Stimulated activated naive CD8-positive, alpha-beta T cell treated with anti-CD3 and anti-CD28 coated beads, Interleukin-15, Interleukin-2, amounts not matched to agents 100 U/mL and 50 U/mL, for 24 hours (primary cell): ENCODE data around the gene MAPKBP1.

Experiments used
- ATAC-seq: fragments of 150-1000 bp; cut with Tn5 transposase; one replicate; pipeline ENCODE4 v1.10.0; 2021
- DNase-seq: peaks from one replicate; pipeline ENCODE4 v3.0.0; 2021

The MAPKBP1 gene

DNA sequence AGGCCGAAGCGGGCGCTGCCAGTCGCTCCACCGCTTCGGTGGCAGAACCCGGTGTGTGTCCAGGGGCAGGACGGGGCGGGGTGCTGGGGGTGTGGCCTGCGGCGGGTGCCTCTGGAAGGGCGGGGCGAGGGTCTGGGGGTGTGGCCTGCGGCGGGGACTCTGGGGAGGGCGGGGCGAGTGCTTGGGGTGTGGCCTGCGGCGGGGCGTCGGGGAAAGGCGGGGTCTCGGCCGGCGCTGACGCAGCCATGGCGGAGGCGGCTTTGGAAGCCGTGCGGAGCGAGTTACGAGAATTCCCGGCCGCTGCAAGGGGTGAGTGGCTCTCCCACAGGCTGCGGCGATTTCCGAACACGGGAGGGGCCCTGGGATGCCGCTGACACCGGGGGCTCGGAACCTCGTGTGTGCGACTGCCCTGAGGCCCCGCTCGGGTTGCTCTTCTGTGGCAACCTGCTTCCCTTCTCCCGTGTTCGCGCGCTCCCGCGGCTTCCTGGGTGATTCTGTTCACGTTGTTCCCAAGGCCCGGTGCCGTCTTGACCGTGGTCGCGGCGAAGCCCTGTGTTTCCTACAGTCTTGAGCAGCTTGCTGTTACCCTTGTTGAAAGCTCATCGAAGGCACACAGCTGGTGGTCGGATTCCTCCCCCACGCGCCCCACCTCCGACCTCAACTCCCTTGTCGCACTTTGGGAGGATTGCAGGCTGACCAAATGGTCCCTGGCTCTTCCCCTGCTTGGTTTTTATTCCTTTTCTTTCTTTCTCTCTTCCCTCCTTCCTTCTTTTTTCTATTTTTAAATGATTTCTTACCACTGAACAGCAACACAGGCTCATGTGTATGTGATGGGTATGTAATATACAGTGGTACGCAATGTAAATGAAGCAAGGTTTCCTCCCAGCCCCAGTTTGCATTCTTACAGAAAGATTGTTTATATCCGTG lies 53.9 kb downstream of the MAPKBP1 start, which contains the start of gene JMJD7:
TSS of gene JMJD7 (plus strand) at position 213 of the 927 bp plus-strand sequence. CDS start at position 246, 33 bp downstream.
- DNase-seq, result peak; percentile 99
- peak; percentile 93 for ATAC-seq

DNA sequence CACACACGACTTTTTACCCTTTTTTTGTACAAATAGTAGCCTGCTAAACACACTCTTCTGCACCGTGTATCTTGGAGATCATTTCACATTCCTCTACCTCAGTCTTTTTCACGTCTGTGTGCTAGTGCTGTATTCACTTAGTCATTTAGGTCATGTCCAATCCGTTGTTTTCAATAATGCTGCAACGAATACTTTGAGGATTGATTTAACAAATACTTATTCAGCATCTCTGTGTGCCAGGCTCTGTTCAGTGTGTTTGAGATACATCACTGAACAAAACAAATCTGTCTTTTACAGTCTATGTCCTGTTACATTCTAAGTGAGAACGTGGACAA lies 54.5 kb downstream of the MAPKBP1 start:
- DNase-seq, result no peak

DNA sequence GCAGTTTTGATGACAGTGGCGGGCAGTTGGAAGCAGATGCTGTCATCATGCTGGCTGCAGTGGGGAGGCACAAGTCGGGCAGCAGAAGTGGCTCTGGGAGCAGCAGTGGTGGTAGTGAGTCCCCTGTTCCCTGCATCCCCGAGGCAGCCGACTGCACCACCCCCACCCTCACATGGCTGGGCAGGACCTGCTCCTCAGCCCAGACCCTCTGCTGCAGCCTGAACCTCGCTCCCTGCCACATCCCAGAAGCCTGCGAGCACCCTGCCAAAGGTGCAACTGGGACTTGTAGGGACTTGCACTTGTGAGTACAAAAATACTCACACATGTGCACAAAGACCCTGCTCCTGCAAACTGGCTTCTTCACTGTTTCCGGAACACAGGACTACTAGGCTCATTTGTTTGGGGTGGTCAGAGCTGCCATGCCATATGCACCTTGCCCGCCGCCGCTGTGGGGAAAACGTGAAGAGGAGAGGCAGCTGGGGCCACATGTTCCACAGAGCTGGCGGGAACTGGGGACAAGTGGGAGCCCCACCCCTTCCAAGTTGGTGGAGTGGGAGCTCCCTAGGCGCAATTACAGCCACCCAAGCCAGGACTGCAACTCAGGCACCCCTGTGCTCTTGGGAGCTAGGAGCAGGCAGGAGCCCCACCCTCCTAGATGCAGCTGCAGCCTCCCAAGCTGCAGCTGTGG lies 55.8 kb downstream of the MAPKBP1 start:
- no peak for DNase-seq
- no peak for ATAC-seq

More for the DNA sequence above, 54.5 kb downstream of the MAPKBP1 start:
- ATAC-seq, result no peak

DNA sequence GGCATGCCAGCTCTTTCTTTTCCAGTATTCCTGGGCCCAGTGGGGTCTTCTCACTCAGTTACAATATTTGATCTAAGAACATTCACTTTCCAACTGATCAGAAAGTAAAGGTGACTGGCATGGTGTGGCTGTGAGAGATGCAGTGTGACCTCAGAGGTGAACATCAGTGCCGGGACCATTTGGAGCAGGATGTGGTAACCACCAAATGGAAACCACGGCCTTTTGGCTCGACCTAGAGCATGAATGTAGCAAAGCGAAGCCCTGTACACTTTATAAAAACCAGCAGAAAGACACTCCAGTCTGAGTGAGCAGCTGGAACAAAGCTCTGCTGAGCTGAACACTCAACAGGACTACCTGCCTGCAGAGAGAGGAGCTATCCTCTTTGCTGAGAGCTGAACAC lies 57.0 kb downstream of the MAPKBP1 start:
- peak; percentile 64 for ATAC-seq
- DNase-seq, result peak; percentile 54

DNA sequence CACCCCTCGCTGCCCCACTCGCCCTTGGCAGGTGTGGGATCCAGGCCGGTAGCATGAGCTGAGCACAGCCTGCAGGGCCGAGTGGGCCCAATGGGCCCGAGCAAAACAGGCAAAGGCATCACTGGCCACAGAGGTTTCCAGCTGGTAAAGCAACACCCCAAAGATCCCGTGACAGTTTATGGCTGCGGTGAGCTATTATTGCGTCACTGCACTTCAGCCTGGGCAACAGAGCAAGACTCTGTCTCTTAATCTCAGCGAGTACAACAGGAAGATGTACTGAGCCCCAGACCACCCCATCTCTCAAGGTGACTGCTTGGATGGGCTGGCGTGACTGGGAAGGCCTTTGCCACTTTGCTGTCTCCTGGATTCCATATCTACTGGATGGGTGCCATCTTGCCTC lies 57.9 kb downstream of the MAPKBP1 start:
- no peak for ATAC-seq
- DNase-seq, result no peak

DNA sequence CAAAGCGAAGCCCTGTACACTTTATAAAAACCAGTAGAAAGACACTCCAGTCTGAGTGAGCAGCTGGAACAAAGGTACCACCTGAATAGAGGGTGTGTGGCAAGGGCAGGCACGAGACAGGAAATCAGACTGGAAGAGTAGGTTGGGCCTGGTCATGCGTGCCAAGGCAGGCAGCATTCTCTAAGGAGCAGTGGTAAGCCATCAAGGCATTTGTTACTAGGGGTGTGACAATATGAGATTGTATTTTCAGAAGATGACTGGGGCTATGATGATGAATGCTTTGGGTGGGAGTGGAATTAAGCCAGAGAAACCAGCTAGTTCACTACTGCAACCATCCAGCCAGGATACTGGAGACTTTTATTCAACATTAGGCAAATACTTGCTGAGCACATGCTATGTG lies 58.6 kb downstream of the MAPKBP1 start:
- ATAC-seq (peak; percentile 12), DNase-seq (no peak)

DNA sequence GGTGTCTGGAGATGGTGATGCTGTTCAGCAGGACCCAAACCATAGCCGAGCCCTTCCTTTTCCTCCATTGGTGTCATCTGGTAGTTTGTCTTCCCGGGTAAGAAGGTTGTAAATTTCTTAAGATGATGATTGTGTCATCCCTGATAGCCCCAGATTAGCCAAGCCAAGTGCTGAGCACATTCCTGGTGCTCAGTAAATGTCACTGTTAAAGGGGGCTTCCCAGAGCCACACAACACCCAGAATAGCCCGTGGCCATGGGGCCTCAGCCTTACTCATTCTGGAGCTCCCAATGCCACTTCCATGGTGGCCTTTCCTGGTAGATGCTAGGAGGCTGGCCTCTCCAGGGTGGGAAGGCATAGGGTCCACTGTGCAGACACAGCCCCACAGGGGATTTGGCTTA lies 59.8 kb downstream of the MAPKBP1 start:
- ATAC-seq (no peak), DNase-seq (no peak)

DNA sequence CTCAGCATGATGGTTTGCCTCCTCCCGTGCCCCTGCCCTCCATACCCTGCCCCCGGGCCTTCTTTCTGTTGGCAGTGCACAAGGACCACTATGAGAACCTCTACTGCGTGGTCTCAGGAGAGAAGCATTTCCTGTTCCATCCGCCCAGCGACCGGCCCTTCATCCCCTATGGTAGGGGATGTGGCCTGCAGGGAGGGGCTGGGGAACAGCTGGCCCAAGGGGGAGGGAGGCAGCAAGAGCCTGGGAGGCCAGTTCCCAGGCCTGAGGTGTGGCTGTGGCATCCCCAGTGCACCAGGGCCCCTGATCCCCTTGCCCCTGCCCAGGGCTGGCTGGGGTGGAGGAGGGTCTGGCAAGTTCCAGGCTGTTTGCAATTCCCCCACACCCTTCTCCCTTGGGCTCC lies 61.8 kb downstream of the MAPKBP1 start:
- DNase-seq (no peak), ATAC-seq (no peak)

DNA sequence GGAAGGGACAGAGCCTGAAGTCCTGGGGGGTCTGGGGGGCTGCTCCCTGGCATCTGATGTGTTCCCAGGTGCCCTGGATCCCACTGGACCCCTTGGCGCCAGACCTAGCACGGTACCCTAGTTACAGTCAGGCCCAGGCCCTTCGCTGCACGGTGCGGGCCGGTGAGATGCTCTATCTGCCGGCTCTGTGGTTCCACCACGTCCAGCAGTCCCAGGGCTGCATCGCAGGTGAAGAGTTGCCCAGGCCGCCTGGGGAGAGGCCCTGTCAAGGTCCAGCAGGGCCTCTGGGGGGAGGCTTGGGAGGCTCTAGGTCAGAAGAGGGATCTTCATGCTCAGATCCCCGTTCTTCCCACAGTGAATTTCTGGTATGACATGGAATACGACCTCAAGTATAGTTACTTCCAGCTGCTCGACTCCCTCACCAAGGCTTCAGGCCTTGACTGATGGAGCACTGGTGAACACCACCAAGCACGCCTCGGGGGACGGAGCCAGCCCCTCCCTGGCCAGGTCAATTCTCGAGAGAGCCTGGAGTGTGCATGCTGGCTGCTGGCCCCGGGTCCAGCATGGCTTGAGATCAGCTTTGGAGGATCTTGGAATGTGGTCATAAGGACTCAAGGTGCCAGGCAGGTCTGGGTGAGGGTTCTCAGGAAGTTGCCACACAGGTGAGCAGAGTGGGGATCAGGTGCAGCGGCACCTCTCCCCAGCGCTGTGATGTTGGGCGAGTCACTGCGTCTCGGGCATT lies 62.6 kb downstream of the MAPKBP1 start:
- DNase-seq (no peak), ATAC-seq (no peak)

DNA sequence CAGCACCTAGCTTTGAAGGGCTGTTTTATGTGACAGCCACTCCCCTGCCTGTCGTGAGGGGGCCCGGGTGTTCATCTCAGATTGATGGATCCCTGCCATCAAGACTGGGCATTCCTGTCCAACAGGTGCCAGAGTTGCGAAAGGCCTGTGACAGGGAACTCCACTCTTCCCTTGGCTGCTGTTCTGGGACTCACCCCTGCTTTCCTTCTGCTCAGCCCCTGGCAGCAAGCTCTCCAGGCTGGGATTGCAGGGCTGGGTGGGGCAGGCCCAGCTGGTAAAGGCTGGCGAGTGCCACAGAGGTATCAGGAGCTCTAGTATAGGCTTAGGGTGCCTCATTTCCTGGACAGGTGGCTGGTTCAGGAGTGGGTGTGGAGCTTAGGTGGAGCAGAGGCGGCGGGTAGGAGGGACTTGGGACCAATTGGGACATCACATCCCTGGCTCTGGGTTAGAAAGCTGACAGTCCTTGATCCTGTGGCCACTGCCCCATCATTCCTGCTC lies 64.2 kb downstream of the MAPKBP1 start, which contains the start of gene PLA2G4B:
TSS of gene PLA2G4B (plus strand) at position 448 of the 498 bp plus-strand sequence. CDS start 67 bp downstream, outside the sequence.
- ATAC-seq (no peak), DNase-seq (no peak)

DNA sequence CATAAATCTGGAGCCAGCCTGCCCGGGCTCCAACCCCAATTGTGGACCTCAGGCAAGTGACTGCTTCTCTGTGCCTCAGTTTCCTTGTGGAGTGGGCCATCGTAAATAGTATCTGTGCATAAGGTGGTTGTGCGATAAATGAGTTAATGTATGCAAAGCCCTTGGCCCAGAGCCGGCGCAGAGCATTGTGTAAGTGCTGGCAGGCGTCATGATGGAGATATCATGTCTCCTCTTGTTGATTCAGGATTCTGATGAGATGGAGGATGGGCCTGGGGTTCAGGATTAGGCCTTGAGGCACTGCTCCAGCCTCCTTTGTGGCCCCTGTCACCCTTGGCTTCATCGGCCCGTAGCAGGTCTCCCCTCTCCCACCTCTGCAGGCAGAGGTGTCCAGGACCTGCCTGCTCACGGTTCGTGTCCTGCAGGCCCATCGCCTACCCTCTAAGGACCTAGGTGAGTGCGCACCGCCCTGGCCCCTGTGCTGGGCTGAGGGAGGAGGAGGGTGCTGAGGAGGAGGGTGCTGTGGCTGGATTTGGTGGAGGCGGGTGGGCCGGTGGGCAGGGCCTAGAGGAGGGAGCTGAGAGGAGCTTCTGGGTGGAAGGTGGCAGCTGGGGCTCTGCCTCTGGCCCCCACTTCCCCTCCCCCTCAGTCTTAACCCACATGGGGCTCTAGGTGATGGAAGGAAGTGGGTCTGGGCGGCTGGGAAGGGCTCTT lies 65.7 kb downstream of the MAPKBP1 start:
- DNase-seq (no peak), ATAC-seq (no peak)

DNA sequence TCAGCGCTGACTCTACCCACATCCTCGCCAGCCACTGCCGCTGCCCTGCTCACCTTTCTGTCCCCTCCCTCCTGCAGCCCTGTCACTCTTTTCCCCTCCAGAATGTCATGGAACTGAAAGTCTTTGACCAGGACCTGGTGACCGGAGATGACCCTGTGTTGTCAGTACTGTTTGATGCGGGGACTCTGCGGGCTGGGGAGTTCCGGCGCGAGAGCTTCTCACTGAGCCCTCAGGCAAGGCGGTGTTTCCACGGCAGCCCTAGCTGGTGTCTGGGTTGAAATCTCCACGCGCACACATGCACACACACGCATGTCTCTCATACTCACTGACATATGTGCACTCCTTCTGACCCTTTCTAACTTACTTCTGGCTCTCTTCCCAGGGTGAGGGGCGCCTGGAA lies 66.4 kb downstream of the MAPKBP1 start:
- ATAC-seq (no peak), DNase-seq (no peak)

DNA sequence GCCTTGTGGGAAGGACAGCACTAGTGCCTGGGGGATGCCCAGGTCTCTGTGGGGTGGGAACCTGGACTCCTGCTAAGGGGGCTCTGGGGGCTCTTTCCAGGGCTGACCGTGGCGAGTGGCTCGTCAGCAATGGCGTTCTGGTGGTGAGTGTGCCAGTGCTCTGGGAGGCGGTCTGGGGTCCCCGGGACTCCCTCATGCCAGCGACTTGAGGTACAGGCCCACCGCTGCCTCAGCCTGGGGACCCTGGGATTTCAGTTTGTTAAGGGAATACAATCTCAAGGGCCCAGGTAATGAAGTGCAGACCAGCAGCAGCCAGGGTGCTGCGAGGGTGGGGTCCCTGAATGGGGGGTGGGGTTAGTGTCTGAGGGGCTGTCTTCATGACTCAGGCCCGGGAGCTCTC lies 66.8 kb downstream of the MAPKBP1 start:
- no peak for DNase-seq

DNA sequence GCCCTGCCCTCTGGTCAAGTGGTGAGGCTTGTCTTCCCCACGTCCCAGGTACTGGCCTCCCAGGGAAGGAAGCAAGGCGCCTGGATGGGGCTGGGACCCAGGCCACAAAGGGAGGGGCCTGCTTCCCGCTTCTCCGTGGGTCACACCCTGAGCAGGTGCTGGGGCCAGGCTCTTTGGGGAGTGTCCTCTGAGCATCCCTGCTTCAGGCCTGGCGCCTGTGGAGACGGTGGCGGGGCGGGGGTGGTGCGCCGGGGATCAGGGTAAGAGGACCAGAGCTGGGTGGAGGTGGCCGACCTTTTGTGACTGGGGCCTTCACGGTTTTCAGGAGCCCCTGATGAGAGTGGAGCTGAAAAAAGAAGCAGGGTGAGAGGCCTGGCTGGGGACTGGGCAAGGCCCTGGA lies 67.9 kb downstream of the MAPKBP1 start:
- no peak for ATAC-seq

More for the DNA sequence above, 66.8 kb downstream of the MAPKBP1 start:
- no peak for ATAC-seq

DNA sequence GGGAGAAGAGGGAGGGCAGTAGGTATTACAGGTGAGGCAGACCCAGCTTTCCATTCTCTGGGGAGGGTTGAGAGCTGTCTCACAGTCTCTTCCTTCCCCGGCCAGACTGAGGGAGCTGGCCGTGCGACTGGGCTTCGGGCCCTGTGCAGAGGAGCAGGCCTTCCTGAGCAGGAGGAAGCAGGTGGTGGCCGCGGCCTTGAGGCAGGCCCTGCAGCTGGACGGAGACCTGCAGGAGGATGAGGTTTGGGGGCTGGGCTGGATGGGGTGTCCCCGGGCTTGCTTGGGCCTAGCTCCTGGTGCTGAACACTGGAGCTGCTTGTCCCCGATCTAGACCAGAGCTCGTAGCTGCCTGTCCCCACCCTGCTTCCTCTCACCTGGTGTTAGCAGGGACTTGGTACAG lies 69.3 kb downstream of the MAPKBP1 start:
- DNase-seq (no peak), ATAC-seq (no peak)

More for the DNA sequence above, 67.9 kb downstream of the MAPKBP1 start:
- DNase-seq, result no peak

DNA sequence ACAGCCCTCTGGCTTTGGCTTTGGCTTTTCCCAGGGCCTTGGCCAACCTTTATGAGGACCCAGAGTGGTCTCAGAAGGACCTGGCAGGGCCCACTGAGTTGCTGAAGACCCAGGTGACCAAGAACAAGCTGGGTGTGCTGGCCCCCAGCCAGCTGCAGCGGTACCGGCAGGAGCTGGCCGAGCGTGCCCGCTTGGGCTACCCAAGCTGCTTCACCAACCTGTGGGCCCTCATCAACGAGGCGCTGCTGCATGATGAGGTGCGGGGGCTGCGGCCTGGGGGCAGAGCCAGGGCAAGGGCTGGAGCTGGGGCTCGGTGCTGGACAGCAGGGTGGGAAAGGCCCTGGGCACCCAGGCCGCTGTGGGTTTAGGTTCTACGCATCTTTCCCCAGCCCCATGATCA lies 70.5 kb downstream of the MAPKBP1 start:
- ATAC-seq (no peak), DNase-seq (no peak)

DNA sequence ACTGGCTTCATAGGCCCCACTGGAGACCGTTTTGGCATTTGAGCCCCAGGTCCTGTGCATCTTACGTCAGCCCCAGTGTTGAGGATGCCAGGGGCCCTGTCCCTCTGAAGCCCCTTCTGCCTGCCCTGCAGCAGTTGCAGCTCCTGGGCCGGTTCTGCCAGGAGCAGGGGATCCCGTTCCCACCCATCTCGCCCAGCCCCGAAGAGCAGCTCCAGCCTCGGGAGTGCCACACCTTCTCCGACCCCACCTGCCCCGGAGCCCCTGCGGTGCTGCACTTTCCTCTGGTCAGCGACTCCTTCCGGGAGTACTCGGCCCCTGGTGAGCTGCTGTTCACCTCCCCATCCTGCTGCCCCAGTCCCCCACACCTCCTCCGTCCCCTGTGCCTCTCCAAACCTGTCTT lies 72.9 kb downstream of the MAPKBP1 start:
- DNase-seq (no peak), ATAC-seq (no peak)

DNA sequence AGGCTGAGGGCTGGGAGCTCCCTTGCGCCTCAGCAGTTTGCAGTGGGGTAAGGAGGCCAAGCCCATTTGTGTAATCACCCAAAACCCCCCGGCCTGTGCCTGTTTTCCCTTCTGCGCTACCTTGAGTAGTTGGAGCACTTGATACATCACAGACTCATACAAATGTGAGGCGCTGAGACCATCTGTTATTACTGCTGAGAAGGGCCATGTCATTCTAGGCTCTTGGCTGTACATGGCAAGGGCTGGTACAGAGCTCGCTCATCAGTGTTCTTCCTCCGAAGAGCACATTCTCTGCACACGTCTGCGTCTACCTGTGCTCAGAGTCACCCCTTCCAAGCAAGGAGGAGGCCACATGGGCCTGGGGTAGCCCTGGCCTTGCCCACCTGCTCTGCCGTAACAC lies 73.7 kb downstream of the MAPKBP1 start:
- DNase-seq (no peak), ATAC-seq (no peak)

DNA sequence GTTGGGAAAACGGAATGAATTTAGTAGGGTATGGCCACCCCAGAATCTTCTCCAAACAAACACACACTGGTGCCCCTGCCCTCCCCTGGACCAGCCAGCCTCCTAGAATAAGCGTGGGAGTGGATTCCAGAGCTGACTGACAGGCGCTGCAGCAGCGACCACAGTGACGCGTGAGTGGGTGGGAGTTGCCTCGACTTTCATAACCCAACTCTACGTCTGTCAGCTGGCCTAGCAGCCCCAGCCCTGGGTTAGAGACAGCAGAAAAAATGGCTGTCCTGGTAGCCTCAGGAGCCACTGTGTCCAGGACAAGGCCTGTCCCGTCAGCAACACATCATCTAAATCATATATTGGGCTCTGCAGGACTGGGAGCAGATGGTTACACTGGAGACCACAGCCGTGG lies 74.3 kb downstream of the MAPKBP1 start:
- peak; percentile 42 for DNase-seq
- ATAC-seq, result peak; percentile 63

DNA sequence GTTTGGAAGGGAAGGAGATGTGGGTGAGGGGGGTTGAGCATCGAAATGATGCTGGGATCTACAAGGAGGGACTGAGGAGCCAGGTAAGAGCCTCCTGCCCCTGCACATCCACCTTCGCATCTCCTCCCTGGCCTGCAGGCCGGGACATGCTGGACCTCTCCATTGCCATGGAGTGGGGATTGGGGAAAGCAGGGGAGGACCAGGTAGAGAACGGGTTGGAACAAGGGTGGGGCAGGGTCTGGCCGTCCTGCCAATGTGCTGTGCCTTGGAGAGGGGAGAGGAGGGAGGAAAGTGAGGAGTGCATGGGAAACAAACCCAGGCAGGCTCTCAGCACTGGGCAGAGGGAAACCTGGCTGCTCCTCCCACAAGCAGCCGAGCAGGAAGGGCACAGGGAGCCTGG lies 74.9 kb downstream of the MAPKBP1 start:
- DNase-seq (no peak), ATAC-seq (no peak)

DNA sequence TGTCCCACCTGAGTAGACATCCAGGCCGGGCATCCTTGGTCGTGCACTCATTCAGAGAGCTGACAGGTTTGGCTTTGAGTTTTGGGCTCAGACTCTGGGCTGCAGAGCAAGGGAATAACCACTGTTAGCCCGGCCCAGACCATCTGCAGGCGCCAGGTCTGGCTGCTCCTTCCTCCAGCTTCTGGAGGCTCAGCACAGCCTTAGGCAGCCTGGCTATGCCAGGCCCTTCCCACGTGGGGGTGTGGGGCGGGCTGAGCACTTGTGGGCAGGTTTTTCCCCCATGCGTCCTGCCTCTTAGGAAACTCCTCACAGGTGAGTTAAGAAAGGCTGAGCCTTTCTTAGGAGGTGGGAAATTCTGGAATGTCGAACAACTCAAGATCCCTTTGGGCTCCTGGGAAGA lies 75.6 kb downstream of the MAPKBP1 start:
- ATAC-seq (no peak), DNase-seq (no peak)
